HG03045 (cell line): Measurements from ENCODE around the gene CHN1.

Experiments used
- ATAC-seq: cut with Tn5 transposase; IDR thresholded peaks from one replicate; pipeline ENCODE4 v1.9.1; 2021; ENCODE audit warnings: mild to moderate bottlenecking, moderate library complexity; ENCODE audit not compliant: unreplicated experiment

Gene CHN1

GRCh38 chr2:174929786-174930185 lies 75.4 kb downstream of the CHN1 start:
- no peak for ATAC-seq

GRCh38 chr2:174925046-174925784 lies 80.0 kb downstream of the CHN1 start:
- no peak for ATAC-seq

GRCh38 chr2:174924061-174924693 lies 81.0 kb downstream of the CHN1 start:
- no peak for ATAC-seq

- ATAC-seq = no peak
These were observed 85.1 kb downstream of the CHN1 start for GRCh38 chr2:174919947-174920595.

- ATAC-seq = no peak
These were observed 86.2 kb downstream of the CHN1 start for GRCh38 chr2:174918886-174919526.

GRCh38 chr2:174916270-174916930 lies 88.8 kb downstream of the CHN1 start:
- ATAC-seq = no peak

- no peak for ATAC-seq
These were observed 90.1 kb downstream of the CHN1 start for GRCh38 chr2:174914853-174915760.

- no peak for ATAC-seq
These were observed 96.9 kb downstream of the CHN1 start for GRCh38 chr2:174908284-174908683.

GRCh38 chr2:174903264-174903556 lies 102.0 kb downstream of the CHN1 start:
- no peak for ATAC-seq

GRCh38 chr2:174902506-174903263 lies 102.5 kb downstream of the CHN1 start:
- ATAC-seq = no peak

GRCh38 chr2:174901075-174901474 lies 104.1 kb downstream of the CHN1 start:
- ATAC-seq = no peak

GRCh38 chr2:174897286-174897685 lies 107.9 kb downstream of the CHN1 start:
- ATAC-seq = no peak

GRCh38 chr2:174893018-174893417 lies 112.2 kb downstream of the CHN1 start:
- ATAC-seq = no peak

GRCh38 chr2:174892546-174892945 lies 112.6 kb downstream of the CHN1 start:
- no peak for ATAC-seq

GRCh38 chr2:174888646-174889271 lies 116.4 kb downstream of the CHN1 start:
- no peak for ATAC-seq

- no peak for ATAC-seq
These were observed 117.0 kb downstream of the CHN1 start for GRCh38 chr2:174888146-174888545.

GRCh38 chr2:174882416-174882815 lies 122.8 kb downstream of the CHN1 start:
- ATAC-seq = no peak

- no peak for ATAC-seq
These were observed 123.5 kb downstream of the CHN1 start for GRCh38 chr2:174881678-174882077.

- ATAC-seq = no peak
These were observed 126.5 kb downstream of the CHN1 start for GRCh38 chr2:174878537-174879147.
